ENCODE data around the gene DAB1.
"Not testable (repeated sequence)": the region's sequence is repeated elsewhere in the genome, so short reads cannot be mapped to it uniquely, and the experiment has no call there.

Gene DAB1

GRCh38 chr1:57122031-57122430 lies 301.8 kb downstream of the DAB1 start:
- no peak for DNase-seq (ENCODE audit: low read depth in 2 of 2)

- DNase-seq (ENCODE audit: low read depth in 2 of 2): no peak
These were observed 304.8 kb downstream of the DAB1 start for GRCh38 chr1:57118948-57119603.

GRCh38 chr1:57117753-57118152 lies 306.1 kb downstream of the DAB1 start:
- no peak for DNase-seq (ENCODE audit: low read depth in 2 of 2)

- no peak for DNase-seq (ENCODE audit: low read depth in 2 of 2)
These were observed 307.0 kb downstream of the DAB1 start for GRCh38 chr1:57116871-57117270.

GRCh38 chr1:57115030-57115614 lies 308.7 kb downstream of the DAB1 start:
- no peak for DNase-seq (ENCODE audit: low read depth in 2 of 2)

- no peak for DNase-seq (ENCODE audit: low read depth in 2 of 2)
These were observed 311.7 kb downstream of the DAB1 start for GRCh38 chr1:57112148-57112547.

GRCh38 chr1:57111175-57111574 lies 312.7 kb downstream of the DAB1 start:
- DNase-seq (ENCODE audit: low read depth in 2 of 2): no peak

- DNase-seq (ENCODE audit: low read depth in 2 of 2): no peak
These were observed 314.0 kb downstream of the DAB1 start for GRCh38 chr1:57109883-57110282.

GRCh38 chr1:57109247-57109646 lies 314.6 kb downstream of the DAB1 start:
- no peak for DNase-seq (ENCODE audit: low read depth in 2 of 2)

- DNase-seq (ENCODE audit: low read depth in 2 of 2): no peak
These were observed 317.6 kb downstream of the DAB1 start for GRCh38 chr1:57106296-57106695.

GRCh38 chr1:57102561-57103326 lies 321.1 kb downstream of the DAB1 start:
- DNase-seq (ENCODE audit: low read depth in 2 of 2): no peak

GRCh38 chr1:57101209-57101608 lies 322.7 kb downstream of the DAB1 start:
- DNase-seq (ENCODE audit: low read depth in 2 of 2): no peak

- no peak for DNase-seq (ENCODE audit: low read depth in 2 of 2)
These were observed 329.1 kb downstream of the DAB1 start for GRCh38 chr1:57094749-57095148.

GRCh38 chr1:57093122-57093521 lies 330.7 kb downstream of the DAB1 start:
- DNase-seq (ENCODE audit: low read depth in 2 of 2): no peak

- DNase-seq (ENCODE audit: low read depth in 2 of 2): no peak
These were observed 332.2 kb downstream of the DAB1 start for GRCh38 chr1:57091642-57092041.

- DNase-seq (ENCODE audit: low read depth in 2 of 2): no peak
These were observed 334.0 kb downstream of the DAB1 start for GRCh38 chr1:57089855-57090254.

- DNase-seq (ENCODE audit: low read depth in 2 of 2): no peak
These were observed 334.6 kb downstream of the DAB1 start for GRCh38 chr1:57089221-57089620.

- no peak for DNase-seq (ENCODE audit: low read depth in 2 of 2)
These were observed 335.2 kb downstream of the DAB1 start for GRCh38 chr1:57088653-57089052.

- DNase-seq (ENCODE audit: low read depth in 2 of 2): not testable (repeated sequence)
These were observed 336.2 kb downstream of the DAB1 start for GRCh38 chr1:57087660-57088059.

- no peak for DNase-seq (ENCODE audit: low read depth in 2 of 2)
These were observed 337.7 kb downstream of the DAB1 start for GRCh38 chr1:57086154-57086553.

GRCh38 chr1:57084701-57085100 lies 339.2 kb downstream of the DAB1 start:
- DNase-seq (ENCODE audit: low read depth in 2 of 2): no peak

GRCh38 chr1:57082711-57083439 lies 341.0 kb downstream of the DAB1 start:
- DNase-seq (ENCODE audit: low read depth in 2 of 2): no peak
